HG02610 (cell line): ENCODE data around the gene ANO4.
"Not testable (repeated sequence)": the region's sequence is repeated elsewhere in the genome, so short reads cannot be mapped to it uniquely, and the experiment has no call there.

Experiments used
- ATAC-seq: cut with Tn5 transposase; IDR thresholded peaks from one replicate; pipeline ENCODE4 v1.9.1; 2021; ENCODE audit warnings: mild to moderate bottlenecking, moderate library complexity; ENCODE audit not compliant: unreplicated experiment

Gene ANO4

DNA sequence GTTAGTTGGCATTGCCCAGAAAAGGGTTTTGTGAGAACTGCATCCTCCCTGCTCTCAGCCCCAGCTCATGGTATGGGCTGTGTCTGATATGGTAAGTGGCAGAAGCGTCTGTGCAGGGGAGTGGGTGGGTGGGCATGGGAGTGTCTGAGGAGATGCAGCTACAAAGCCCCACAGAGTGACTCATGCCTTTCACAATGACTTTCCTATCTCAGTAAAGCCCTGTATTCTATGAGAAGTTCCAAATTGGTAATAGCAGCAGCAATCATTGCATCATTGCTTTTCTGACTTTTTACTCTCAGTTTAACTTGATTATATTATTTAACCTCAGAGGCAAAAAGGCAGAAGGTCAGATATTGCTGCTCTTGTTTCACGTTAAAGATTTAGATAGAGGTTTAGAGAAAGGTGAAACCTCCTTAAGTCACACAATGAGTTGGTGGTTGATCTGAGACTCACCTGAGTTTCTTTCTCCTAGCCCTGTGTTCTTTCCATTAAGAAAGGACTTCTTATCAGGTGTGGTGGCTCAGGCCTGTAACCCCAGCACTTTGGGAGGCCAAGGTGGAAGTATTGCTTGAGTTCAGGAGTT is 243.8 kb downstream of the ANO4 start:
- ATAC-seq = peak; percentile 85

DNA sequence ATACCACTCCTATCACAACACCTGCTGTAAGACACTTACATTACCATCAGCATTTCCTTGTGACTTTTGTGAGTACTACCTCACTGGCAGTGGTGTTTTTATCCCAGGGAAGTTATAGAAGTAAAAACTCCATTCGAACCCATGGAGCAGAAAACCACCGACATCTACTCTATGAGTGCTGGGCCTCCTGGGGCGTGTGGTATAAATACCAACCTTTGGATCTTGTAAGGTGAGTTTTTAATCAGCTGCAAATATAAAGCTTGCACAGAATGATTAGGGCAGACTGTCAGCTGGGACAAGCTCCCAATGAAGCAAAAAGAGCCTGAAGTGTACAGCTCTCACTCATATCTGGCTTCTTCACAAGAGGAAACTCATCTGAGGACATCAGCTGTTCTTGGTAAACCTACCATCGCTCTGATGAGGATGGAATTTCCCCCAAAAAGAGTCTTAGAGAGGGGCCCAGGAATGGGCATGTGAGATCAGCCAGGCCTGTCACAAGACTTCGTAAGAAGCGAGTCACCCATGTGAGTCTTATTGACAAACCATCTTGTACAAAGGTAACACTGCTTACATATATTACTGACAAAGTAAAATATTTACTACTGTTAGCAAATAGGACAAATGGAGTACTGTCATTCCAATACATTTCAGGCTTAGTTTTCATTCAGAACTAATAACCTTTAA is 245.4 kb downstream of the ANO4 start:
- ATAC-seq = no peak

DNA sequence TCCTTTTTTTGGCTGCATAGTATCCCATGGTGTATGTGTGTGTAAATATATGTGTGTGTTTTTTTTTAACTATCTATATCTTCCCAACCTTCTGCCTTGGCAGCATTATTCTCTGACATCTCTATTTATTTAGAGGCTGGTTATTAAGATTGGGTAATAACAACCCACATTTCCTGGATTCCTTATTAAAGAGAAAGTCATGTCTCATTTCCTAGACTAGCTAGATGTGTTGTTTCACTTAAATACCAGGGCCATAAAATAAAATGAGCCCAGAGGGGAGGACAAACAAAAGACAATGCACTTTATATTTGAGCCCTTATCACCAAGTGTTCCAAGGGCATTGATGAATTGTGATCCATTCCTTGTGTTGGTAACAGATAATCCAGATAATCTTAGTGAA is 246.4 kb downstream of the ANO4 start:
- no peak for ATAC-seq

DNA sequence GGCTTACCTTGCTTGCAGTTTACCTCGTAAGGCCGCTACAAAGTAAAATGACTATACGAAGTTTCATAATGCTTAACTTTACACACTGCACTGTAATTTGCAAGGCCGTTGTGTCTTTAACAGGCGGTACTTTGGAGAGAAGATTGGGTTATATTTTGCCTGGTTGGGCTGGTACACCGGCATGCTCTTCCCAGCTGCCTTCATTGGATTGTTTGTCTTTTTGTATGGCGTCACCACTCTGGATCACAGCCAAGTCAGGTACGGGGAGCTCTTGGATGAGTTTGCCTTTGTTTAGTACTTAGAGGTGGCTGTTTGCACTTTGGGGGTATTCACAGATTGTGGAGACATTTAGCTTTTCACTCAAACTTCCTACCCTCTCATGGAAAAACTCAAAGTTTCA is 247.6 kb downstream of the ANO4 start:
- no peak for ATAC-seq

DNA sequence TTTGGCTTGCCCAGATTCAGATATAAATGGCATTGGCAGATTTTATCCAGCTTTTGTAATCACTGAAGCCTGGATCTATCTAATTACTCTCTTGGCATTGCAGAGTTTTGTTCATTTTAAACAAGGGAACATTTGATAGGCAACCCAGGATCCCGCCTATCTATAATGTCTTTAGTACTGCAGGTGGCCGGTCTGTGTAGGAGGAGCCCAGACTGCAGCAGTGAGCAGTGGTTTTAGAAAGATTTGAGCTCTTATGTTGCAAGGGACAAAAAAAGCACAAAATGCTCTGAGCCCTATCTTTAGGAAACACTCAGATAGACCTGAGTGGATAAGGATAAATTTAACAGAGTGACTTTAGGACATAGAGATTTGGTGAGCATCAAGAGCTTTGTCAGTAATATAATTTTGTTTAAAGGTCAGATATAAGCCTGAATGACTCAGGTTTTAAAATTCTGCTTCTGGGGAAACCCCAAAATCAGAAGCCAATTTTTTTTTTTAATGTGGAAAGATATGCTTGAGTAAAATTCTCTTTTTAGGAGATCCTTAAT is 250.0 kb downstream of the ANO4 start:
- ATAC-seq = no peak

DNA sequence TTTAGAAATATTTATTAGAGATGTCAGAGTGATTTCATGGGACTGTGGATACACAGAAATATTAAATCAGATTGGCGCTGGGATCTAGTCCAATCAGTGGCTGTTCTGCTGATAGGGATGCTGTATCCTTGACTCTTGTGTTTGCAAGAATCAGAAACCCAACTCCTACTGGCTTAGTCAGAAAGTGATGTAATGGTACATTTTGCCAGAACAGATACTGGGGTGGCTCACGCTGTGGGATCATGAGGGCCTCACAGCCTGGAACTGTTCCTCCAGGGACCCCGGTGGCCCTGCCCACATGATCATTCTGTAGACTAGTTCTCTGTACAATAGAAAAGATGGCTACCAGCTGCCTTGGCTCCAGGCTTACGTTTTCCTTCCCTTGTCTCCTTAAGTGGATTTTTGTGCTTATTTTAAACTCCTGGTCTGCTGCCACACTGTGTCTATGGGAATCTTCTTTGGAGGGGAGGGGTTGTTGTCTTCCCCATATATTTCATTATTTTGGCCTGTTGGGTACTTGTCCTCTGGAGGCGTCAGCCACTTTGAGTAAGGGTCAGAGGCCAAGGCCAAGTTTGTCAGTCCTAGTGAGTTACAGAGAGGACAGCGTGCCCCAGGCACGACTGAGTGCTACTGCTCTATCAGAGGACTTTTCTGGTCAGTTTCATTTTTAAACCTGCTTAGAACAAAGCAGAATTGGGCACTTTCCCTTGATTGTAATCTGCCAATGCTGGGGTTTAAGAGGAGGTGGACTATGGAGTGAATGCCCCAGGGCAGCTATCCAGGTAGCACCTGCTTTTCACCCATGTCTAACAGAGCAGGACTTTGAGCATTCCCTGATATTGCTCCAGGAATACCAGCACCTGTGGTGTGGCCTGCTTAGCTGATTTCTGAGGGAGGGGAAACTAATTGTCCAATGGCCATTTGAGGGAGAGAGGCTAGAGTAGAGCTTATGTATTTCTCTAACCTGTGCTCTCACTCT is 251.2 kb downstream of the ANO4 start:
- no peak for ATAC-seq

DNA sequence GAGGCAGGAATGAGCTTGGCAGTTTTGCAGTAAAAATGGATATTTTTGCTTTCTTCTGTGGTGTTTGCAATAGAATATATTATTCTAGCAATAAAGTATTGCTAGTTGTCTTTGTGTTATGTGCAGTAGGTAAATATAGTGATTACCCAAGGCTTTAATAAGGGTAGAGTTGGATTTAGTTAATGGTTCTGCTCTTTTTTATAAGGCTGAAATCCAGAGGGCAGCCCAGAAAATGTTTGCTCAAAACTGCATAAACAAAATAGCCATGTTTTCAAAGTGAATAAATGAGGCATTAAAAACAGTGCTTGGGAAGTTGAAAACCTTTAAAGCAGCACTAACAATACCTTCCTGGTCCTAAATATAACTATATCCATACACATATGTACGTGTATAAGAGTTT is 253.1 kb downstream of the ANO4 start:
- no peak for ATAC-seq

DNA sequence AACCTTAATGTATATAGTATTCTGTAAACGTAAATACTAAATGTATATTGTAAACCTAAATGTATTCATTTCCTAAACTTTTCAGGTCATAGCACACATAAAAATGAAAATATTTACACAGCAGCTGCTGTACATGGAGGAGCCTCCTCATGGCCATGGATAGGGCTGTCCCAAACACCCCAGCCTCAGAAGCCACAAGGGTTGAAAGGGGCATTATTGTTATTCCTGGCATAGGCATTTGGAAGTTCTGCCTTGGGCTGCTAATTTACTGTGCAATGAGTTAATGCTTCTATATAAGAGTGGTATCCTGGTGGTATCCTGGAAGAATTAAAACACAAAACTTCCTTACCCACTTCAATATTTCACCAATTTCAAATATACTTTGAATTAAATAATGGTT is 256.1 kb downstream of the ANO4 start:
- ATAC-seq = no peak

DNA sequence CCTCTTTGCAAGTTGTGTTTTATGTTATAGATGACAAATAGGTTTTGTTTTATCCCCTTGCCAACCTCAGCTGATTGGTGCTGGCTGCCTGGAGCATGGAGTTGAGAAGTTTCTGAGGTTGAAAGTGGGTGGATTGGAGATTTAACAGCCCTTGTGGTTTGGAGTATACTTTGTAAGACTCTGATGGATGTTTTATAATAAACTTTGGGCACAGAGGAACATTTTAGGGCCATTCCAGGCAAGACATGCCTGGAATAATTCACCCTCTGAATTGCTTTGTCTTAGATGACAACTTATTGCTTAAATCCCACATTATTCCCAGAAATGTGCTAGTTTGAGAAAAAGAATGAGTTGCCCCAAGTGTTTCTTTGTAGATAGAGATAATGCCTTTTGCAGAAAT is 256.6 kb downstream of the ANO4 start:
- ATAC-seq = no peak

DNA sequence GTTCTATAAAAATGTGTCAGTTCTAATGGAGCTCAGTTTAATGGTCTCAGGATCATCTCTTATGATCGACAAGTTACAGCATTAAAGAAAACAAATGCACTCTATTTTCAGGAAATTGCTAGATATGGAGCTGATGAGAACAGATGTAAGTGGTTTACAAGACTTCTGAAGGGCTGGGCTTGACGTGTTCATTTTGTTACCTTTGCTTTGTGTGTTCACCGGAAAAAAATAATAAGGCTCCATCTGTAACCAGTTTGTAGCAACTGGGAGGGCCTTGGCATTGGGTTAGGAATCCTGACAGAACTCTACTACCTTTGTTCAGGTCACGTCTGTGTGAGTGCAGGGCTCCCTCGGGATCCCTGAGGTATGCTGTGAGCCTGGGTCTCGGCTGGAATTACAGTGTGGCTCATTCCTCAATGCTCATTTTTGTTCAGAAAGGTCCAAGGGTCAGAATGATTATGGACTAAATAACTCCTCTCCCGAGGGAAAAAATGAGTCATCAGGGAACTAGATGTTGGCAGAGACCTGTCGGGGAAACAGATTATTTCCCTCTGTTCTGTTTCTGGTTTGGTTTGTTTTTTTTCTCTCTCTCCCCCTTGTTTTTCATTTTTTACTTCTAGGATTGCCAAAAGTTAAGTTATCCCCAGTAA is 257.4 kb downstream of the ANO4 start:
- no peak for ATAC-seq

DNA sequence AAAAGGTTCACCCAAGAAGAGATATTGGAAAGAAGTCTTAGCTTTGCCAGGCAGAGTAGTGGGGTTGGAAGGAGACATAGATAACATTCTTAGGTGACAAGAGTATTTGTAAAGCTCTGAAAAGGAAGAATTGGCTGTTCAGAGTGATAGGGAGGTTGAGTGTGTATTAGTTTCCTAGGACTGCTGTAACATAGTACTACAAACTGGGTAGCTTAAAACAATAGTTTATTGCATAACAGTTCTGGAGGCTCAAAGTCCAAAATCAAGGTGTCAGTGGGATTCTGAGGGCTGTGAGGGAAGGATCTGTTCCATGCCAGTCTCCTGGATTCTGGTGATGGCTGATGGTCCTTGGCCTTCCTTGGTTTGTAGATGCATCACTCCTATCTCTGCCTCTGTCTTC is 258.6 kb downstream of the ANO4 start:
- ATAC-seq = no peak

DNA sequence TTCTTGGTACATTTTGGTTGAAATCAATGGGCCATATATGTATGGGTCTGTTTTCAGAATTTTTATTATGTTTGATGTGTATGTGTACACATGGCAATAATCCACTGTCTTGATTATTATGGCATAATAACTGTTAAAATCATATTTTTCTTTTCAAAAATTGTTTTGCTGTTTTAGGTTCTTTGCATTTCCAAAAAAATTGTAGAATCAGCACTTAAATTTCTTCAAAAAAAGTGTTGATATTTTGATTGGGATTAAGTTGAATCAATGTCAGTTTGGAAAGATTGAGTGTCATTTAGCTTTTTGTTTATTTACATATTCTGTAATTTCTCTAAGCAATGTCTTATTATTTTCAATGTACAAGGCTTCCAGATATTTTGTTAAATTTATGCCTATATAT is 261.4 kb downstream of the ANO4 start:
- ATAC-seq = no peak

DNA sequence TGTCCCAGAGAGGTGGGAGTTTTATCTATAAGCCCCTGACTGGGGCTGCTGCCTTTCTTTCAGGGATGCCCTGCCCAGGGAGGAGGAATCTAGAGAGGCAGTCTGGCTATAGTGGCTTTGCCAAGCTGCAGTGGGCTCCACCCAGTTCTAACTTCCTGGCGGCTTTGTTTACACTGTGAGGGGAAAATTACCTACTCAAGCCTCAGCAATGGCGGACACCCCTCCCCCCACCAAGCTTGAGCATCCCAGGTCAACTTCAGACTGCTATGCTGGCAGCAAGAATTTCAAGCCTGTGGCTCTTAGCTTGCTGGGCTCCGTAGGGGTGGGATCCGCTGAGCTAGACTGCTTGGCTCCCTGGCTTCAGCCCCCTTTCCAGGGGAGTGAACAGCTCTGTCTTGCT is 267.9 kb downstream of the ANO4 start:
- not testable (repeated sequence) for ATAC-seq

DNA sequence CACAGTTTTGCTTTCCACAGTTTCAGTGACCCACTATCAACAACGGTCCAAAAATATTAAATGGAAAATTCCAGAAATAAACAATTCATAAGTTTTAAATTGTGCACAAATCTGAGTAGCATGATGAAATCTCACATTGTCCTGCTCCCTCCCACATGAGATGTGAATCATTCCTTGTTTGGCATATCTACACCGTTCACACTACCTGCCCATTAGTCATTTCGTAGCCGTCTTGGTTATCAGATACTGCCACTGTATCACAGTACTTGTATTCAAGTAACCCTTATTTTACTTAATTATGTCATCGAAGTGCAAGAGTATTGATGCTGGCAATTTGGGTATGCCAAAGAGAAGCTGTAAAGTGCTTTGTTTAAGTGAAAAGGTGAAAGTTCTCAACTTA is 270.1 kb downstream of the ANO4 start:
- no peak for ATAC-seq

DNA sequence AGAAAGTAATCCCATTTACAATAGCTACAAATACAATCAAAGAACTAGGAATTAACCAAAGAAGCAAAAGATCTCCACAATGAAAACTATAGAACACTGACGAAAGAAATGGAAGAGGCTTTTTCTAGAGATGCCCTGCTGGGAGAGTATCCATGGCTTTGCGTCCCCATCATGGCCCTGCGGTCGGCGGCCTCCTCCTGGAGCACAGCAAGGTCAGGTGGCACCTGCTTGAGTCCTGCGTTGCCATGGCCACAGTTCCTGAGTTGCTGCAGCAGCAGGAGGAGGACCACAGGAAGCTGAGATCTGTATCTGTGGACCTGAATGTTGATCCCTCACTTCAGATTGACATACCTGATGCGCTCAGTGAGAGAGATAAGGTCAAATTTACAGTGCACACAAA is 271.9 kb downstream of the ANO4 start:
- ATAC-seq = no peak

DNA sequence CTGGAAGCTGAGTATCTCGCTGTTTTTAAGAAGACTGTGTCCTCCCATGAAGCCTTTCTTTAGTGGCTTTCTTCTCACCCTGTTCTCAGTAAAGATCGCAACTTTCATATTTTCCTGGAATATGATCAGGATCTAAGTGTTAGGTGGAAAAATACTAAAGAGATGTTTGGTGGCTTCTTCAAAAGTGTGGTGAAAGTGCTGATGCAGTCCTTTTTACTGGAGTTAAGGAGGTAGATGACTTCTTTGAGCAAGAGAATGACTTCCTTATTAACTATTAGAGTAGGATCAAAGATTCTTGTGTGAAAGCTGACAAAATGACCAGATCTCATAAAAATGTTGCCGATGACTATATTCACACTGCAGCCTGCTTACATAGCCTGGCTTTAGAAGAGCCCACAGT is 273.8 kb downstream of the ANO4 start:
- no peak for ATAC-seq

DNA sequence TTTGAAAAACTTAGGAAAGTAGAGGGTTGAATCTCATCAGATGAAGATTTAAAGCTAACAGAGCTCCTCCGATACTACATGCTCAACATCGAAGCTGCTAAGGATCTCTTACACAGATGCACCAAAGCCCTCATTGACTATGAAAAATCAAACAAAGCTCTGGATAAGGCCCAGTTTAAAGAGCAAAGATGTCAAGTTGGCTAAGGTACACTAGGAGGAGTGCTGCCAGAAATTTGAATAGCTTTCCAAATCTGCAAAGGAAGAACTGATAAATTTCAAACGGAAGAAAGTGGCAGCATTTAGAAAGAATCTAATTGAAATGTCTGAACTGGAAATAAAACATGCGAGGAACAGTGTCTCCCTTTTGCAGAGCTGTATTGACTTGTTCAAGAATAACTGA is 274.3 kb downstream of the ANO4 start:
- no peak for ATAC-seq

DNA sequence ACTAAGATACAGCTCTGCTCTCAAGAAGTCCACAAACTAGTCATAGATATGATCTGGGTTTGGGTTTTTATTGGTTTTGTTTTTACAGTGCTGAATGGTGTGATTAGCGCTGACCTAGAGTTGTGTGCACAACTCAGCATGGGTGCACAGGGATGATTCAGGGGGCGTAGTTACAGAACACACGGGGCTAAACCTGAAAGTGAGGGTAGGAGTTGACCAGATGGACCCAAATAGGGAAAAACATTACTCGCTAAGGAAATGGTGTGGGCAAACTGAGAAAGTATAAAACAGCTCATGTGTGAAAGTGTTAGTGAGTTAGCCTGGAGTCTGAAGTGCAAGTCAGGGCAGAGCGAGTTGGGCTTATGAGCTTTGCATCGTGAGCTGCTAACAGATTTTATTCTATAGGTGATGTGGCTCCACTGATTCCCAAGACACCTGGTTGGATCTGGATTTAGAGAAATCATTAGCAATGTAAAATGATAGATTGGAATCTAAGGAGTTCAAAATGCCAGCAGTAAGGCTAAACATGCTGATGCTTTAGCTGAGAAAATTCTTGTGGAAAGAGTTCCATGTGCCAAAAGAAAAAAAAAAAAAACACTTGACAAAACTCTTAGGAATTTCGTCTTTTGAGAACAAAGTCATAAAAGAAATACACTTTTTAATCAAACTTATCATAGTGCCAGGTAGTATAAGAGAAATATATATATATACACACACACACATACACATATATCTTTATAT is 280.5 kb downstream of the ANO4 start:
- peak; percentile 73 for ATAC-seq

DNA sequence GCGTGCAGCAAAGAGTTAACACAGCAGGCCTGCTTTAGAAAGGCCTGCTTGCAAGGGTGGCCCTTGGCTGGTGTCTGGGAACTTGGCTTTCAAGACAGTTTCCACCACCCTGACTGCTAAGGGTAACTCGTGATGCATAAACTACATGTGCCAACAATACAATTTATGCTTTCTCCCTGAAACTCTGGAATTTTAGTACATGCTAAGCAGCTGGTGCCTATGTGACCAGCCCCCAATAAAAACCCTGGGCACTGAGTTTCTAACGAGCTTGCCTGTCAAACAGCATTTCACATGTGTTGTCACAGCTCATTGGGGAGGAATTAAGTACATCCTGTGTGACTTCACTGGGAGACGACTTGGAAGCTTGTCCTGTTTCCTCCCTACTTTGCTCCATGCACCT is 282.3 kb downstream of the ANO4 start:
- no peak for ATAC-seq

DNA sequence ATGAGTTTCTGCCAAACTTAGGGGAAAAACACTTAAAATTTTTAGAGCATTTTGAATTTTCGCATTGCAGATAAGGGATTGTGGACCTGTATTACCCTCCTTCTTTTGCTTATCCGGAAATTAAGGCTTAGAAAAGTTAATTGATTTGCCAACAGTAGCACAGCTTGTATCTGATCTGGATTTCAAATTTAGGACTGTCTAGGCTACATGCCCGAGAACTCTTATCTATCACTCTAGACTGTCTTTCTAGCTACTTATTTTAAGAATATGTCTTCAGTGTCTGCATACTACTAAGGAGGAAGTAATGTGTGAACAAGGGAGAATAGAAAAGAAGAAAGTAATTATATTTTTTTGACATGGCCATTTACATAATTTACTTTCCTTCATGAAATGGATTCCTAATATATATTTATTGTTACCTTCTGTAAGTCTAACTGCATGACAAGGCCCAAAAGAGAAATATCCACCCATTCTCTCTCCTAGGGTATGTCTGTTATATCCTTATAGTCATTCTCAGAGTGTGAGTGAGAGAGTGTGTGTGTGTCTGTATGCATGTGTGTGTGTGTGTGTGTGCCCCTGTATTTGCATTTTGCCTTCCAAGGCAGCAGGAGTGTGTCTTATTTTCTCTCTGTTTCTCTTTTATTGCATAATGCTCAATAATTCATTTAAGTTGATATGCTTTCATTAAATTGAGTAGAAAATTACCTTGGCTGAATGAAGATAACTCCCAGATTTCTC is 283.4 kb downstream of the ANO4 start:
- ATAC-seq = no peak
